Measurements from ENCODE around the gene SH2D1B. TPM values are rescaled to one million over a fixed set of nuclear protein-coding genes. Genes with fewer than 3 reads are reported as not detected.

The SH2D1B gene
- polyA plus RNA-seq, 1 of the 3 experiments (the other 2 are of a cell fraction): not detected

DNA sequence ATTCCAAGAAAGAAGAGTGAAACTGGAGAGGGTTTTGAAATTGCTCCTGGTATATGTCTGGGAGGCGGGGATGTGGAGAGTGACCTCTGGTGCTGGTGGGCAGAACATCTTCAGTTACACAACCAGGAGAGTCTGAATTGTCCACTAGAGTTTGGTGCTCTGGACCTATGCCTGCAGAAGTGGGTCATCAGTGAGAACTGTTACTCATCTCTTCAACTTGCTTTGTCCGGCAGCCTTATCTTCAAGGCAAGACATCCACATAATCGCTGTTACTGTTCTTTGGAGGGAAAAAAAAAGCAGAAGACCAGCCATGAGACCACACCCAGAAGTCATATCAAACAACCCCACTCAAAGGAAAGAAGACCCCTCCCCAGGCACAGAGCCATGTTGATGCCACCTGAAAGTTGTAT, 14.9 kb downstream of the SH2D1B start:
- no peak for DNase-seq
- Histone ChIP-seq H3K4me1 (ENCODE audit: control insufficient read depth in 1 of 2, insufficient read depth in 2 of 2, low read depth in 1 of 2, low read length in 1 of 2) (no peaks in the 10 kb centered on the region; a peak in 2 of 4 replicates), H3K79me2 (ENCODE audit: insufficient read depth) (no peaks in the 10 kb centered on the region), H3K9me3 (no peaks in the 10 kb centered on the region), H3K4me2 (no peak overlapping the region), H2AFZ (ENCODE audit: low read depth) (no peak overlapping the region), H3K9ac (no peak overlapping the region), H3K27me3 (ENCODE audit: insufficient read depth) (no peaks in the 10 kb centered on the region; the same call in 1 of the 2 replicates), H3K27ac (ENCODE audit: low read depth in 2 of 2, low read length in 1 of 2) (no peak overlapping the region), H3K4me3 (ENCODE audit: low read depth in 2 of 2, low read length in 1 of 2) (no peak overlapping the region), H3F3A (replicated peaks; ENCODE audit: insufficient read depth) (peaks cover 5% of the 10 kb centered on the region), H3K36me3 (replicated peaks in 1 of 2; ENCODE audit: control insufficient read depth in 1 of 2, insufficient read depth in 2 of 2, low read length in 1 of 2) (no peaks in the 10 kb centered on the region), H3K9me2 (no peaks in the 10 kb centered on the region), H4K20me1 (ENCODE audit: insufficient read depth) (no peaks in the 10 kb centered on the region)
- ChIA-PET CTCF (interaction anchor here (1.2 kb wide), 1 partner anchor 59 kb away, joined by 3 read pairs; no protein-coding TSS in a partner anchor), POLR2A (no interaction called here)
- no peak for TF ChIP-seq NRF1 (IDR thresholded peaks at IDR 0.05; ENCODE audit: low read depth, low read length)
- no peak for TF ChIP-seq RAD21 (IDR thresholded peaks at IDR 0.05; ENCODE audit: low read length)
- TF ChIP-seq YY1 (IDR thresholded peaks at IDR 0.05; ENCODE audit: low read depth): no peak
- TF ChIP-seq, protein P1, sequence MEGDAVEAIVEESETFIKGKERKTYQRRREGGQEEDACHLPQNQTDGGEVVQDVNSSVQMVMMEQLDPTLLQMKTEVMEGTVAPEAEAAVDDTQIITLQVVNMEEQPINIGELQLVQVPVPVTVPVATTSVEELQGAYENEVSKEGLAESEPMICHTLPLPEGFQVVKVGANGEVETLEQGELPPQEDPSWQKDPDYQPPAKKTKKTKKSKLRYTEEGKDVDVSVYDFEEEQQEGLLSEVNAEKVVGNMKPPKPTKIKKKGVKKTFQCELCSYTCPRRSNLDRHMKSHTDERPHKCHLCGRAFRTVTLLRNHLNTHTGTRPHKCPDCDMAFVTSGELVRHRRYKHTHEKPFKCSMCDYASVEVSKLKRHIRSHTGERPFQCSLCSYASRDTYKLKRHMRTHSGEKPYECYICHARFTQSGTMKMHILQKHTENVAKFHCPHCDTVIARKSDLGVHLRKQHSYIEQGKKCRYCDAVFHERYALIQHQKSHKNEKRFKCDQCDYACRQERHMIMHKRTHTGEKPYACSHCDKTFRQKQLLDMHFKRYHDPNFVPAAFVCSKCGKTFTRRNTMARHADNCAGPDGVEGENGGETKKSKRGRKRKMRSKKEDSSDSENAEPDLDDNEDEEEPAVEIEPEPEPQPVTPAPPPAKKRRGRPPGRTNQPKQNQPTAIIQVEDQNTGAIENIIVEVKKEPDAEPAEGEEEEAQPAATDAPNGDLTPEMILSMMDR (IDR thresholded peaks at IDR 0.05): no peak
- 91% methylated on average over 3 of the region's 3 CpGs for WGBS (ENCODE audit: low lambda C conversion rate)

DNA sequence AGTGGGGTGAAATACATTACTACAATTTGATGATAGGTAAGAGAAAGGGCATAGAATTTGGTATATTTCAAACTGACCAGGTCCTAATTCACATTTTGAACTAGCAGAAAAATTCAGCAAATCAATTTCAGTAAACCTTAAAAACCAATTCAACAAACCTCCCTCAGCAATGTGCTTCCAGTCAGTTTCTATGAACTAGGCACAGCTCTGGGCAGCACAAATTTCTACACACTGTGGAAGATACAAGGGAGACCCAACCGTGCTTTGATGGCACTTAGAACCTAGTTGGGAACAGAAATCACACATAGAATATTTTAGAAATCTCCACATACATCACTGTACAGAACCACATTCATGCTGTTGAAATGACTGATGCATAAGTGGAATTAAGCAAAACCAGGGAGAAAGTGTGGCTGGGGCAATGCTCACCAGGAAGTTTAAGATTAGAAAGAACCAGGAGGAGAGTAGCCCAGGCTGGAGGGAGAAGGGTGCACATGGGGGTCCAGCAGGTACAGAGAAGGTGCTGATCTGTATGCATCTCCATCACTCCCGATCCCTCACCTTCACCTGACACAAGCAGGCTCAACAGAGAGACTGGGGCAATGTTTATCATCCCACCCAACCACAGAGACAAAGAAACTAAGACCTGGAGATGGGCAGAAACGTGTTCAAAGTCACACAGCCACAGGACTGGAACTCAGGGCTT, 15.6 kb downstream of the SH2D1B start:
- no peak overlapping the region for H3K4me3 ChIP-seq (ENCODE audit: low read depth in 2 of 2, low read length in 1 of 2)
- peaks cover 5% of the 10 kb centered on the region for H3F3A ChIP-seq (replicated peaks; ENCODE audit: insufficient read depth)
- no peak for DNase-seq
- no peaks in the 10 kb centered on the region; the same call in 1 of the 2 replicates for H3K27me3 ChIP-seq (ENCODE audit: insufficient read depth)
- H3K9ac ChIP-seq: no peak overlapping the region
- TF ChIP-seq TAF1 (IDR thresholded peaks at IDR 0.05; ENCODE audit: borderline replicate concordance, low read depth, low read length): no peak
- no peak for TF ChIP-seq EZH2phosphoT487 (IDR thresholded peaks at IDR 0.05; ENCODE audit: borderline replicate concordance, low read depth)
- TF ChIP-seq, protein P2, sequence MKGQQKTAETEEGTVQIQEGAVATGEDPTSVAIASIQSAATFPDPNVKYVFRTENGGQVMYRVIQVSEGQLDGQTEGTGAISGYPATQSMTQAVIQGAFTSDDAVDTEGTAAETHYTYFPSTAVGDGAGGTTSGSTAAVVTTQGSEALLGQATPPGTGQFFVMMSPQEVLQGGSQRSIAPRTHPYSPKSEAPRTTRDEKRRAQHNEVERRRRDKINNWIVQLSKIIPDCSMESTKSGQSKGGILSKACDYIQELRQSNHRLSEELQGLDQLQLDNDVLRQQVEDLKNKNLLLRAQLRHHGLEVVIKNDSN (IDR thresholded peaks at IDR 0.05; ENCODE audit: borderline replicate concordance, low read depth): no peak
- TF ChIP-seq TCF12 (IDR thresholded peaks at IDR 0.05): no peak
- TF ChIP-seq, protein P3, sequence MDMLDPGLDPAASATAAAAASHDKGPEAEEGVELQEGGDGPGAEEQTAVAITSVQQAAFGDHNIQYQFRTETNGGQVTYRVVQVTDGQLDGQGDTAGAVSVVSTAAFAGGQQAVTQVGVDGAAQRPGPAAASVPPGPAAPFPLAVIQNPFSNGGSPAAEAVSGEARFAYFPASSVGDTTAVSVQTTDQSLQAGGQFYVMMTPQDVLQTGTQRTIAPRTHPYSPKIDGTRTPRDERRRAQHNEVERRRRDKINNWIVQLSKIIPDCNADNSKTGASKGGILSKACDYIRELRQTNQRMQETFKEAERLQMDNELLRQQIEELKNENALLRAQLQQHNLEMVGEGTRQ (IDR thresholded peaks at IDR 0.05; ENCODE audit: borderline replicate concordance, low read depth, low read length): no peak
- TF ChIP-seq FOXJ3 (CRISPR knock-in tag; IDR thresholded peaks at IDR 0.05): no peak
- no peak for TF ChIP-seq CHD2 (IDR thresholded peaks at IDR 0.05; ENCODE audit: low read length, partially characterized antibody)
- no peak for TF ChIP-seq EP300 (IDR thresholded peaks at IDR 0.05; ENCODE audit: borderline replicate concordance in 1 of 2, low read depth in 1 of 2, low read length in 1 of 2)
- no peak for TF ChIP-seq NFIC (IDR thresholded peaks at IDR 0.05; ENCODE audit: borderline replicate concordance)
- no peak for TF ChIP-seq JUND (IDR thresholded peaks at IDR 0.05)
- TF ChIP-seq SIN3A (IDR thresholded peaks at IDR 0.05; ENCODE audit: borderline replicate concordance, low read depth, low read length): no peak
- no peak for TF ChIP-seq MXI1 (IDR thresholded peaks at IDR 0.05; ENCODE audit: low read depth, low read length)
- no peak for TF ChIP-seq FOXM1 (IDR thresholded peaks at IDR 0.05; ENCODE audit: low read depth)
- no peak for TF ChIP-seq FOSL2 (IDR thresholded peaks at IDR 0.05; ENCODE audit: borderline replicate concordance, low read depth)
- TF ChIP-seq, protein P4, sequence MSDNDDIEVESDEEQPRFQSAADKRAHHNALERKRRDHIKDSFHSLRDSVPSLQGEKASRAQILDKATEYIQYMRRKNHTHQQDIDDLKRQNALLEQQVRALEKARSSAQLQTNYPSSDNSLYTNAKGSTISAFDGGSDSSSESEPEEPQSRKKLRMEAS (IDR thresholded peaks at IDR 0.05; ENCODE audit: low read depth): no peak
- TF ChIP-seq GATA2 (CRISPR knock-in tag; IDR thresholded peaks at IDR 0.05): no peak
- TF ChIP-seq, protein P5, sequence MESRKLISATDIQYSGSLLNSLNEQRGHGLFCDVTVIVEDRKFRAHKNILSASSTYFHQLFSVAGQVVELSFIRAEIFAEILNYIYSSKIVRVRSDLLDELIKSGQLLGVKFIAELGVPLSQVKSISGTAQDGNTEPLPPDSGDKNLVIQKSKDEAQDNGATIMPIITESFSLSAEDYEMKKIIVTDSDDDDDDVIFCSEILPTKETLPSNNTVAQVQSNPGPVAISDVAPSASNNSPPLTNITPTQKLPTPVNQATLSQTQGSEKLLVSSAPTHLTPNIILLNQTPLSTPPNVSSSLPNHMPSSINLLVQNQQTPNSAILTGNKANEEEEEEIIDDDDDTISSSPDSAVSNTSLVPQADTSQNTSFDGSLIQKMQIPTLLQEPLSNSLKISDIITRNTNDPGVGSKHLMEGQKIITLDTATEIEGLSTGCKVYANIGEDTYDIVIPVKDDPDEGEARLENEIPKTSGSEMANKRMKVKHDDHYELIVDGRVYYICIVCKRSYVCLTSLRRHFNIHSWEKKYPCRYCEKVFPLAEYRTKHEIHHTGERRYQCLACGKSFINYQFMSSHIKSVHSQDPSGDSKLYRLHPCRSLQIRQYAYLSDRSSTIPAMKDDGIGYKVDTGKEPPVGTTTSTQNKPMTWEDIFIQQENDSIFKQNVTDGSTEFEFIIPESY (IDR thresholded peaks at IDR 0.05; ENCODE audit: borderline replicate concordance, low read depth): no peak
- no peak for TF ChIP-seq TEAD4 (IDR thresholded peaks at IDR 0.05; ENCODE audit: borderline replicate concordance, insufficient read depth)
- H4K20me1 ChIP-seq (ENCODE audit: insufficient read depth): no peaks in the 10 kb centered on the region
- H3K9me2 ChIP-seq: no peaks in the 10 kb centered on the region
- H3K36me3 ChIP-seq (replicated peaks in 1 of 2; ENCODE audit: control insufficient read depth in 1 of 2, insufficient read depth in 2 of 2, low read length in 1 of 2): no peaks in the 10 kb centered on the region
- H3K9me3 ChIP-seq: no peaks in the 10 kb centered on the region
- no peaks in the 10 kb centered on the region for H3K79me2 ChIP-seq (ENCODE audit: insufficient read depth)
- H3K4me1 ChIP-seq (ENCODE audit: control insufficient read depth in 1 of 2, insufficient read depth in 2 of 2, low read depth in 1 of 2, low read length in 1 of 2): peaks cover 0 to under 1% of the 10 kb centered on the region in 2 experiments; a peak in 2 of 4 replicates
- H2AFZ ChIP-seq (ENCODE audit: low read depth): no peak overlapping the region
- ChIA-PET CTCF (interaction anchor here (1.2 kb wide), 1 partner anchor 58 kb away, joined by 3 read pairs; no protein-coding TSS in a partner anchor), POLR2A (no interaction called here)
- H3K27ac ChIP-seq (ENCODE audit: low read depth in 2 of 2, low read length in 1 of 2): no peak overlapping the region
- 12% methylated on average over 3 of the region's 3 CpGs for WGBS (ENCODE audit: low lambda C conversion rate)
- H3K4me2 ChIP-seq: no peak overlapping the region

Measured in SK-N-SH (cell line).